Measurements from ENCODE around the gene TMTC1. TPM values are rescaled to one million over a fixed set of nuclear protein-coding genes. Genes with fewer than 3 reads are reported as not detected.

The TMTC1 gene
- total and polyA plus RNA-seq, 9 of the 15 experiments (the other 6 are each of a cell fraction or from before 2014, with no cell fraction given), result under 0.01 to 0.18 (median 0.06) TPM; not detected in 2

DNA sequence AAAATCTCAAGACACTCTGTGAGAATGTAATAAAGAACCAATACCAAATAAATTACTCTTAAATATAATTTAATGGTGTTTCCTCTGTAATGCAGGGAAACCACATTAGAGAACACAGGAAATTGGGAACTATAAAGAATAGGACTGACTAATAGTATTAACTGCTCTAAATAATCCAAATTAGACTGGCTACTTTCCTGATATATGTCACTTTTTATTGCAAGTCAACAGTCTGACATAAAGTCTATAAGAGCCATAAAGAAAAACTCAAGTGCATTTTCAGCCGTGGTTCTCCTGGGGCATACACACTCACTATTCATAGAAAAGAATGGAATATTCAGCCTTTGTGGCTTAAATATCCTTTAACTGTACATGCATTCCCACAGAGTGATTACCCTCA, 161.5 kb downstream of the TMTC1 start:
- Histone ChIP-seq H3K36me3 (ENCODE audit: control insufficient read depth, insufficient read depth, low read length) (no peaks in the 10 kb centered on the region), H3K79me2 (ENCODE audit: control insufficient read depth, insufficient read depth, low read length) (no peaks in the 10 kb centered on the region), H3K9me3 (replicated peaks; ENCODE audit: control insufficient read depth, insufficient read depth, low read depth, low read length) (no peaks in the 10 kb centered on the region), H4K20me1 (replicated peaks; ENCODE audit: control insufficient read depth, insufficient read depth, low read length) (no peaks in the 10 kb centered on the region), H3K9me1 (ENCODE audit: control insufficient read depth, insufficient read depth, low read length) (no peaks in the 10 kb centered on the region), H2AFZ (ENCODE audit: low read depth, low read length) (no peak overlapping the region), H3K4me1 (replicated peaks in 1 of 2; ENCODE audit: control insufficient read depth in 2 of 2, insufficient read depth in 2 of 2, low read length in 2 of 2) (no peaks in the 10 kb centered on the region), H3K4me3 (no peak overlapping the region), H3K9ac (ENCODE audit: insufficient read depth in 1 of 2, low read depth in 2 of 2, low read length in 2 of 2) (no peak overlapping the region), H3K4me2 (ENCODE audit: insufficient read depth, low read length) (no peak overlapping the region), H3K27me3 (ENCODE audit: control insufficient read depth in 2 of 2, insufficient read depth in 2 of 2, low read length in 2 of 2) (no peaks in the 10 kb centered on the region), H3K27ac (ENCODE audit: extremely low read depth, low read depth, low read length) (no peak overlapping the region)
- 0% methylated on average over 1 of the region's 1 CpG for WGBS (ENCODE audit: insufficient coverage, low coverage, missing lambda C conversion rate)
- intact Hi-C loops (cut with micrococcal nuclease) (no loop called here), in situ Hi-C loops (cut with MboI) (no loop called here)
- no peak for ATAC-seq
- CTCF ChIA-PET (ENCODE audit: low intra/inter-chr PET ratio), result no interaction called here
- DNase-seq (ENCODE audit: extremely low read depth in 1 of 4, low spot score in 3 of 4), result no peak
- no peak for FAIRE-seq
- BruUV-seq (replicated peaks), result no TSS peak
- POLR2A ChIA-PET, result no interaction called here
- TF ChIP-seq, protein P1, sequence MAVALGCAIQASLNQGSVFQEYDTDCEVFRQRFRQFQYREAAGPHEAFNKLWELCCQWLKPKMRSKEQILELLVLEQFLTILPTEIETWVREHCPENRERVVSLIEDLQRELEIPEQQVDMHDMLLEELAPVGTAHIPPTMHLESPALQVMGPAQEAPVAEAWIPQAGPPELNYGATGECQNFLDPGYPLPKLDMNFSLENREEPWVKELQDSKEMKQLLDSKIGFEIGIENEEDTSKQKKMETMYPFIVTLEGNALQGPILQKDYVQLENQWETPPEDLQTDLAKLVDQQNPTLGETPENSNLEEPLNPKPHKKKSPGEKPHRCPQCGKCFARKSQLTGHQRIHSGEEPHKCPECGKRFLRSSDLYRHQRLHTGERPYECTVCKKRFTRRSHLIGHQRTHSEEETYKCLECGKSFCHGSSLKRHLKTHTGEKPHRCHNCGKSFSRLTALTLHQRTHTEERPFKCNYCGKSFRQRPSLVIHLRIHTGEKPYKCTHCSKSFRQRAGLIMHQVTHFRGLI (CRISPR knock-in tag; IDR thresholded peaks at IDR 0.05), result no peak
- TF ChIP-seq ZNF134 (CRISPR knock-in tag; conservative IDR thresholded peaks at IDR 0.05) (no peak), YBX1 (IDR thresholded peaks at IDR 0.05) (no peak), TAF1 (IDR thresholded peaks at IDR 0.05; ENCODE audit: control insufficient read depth, extremely low read depth, insufficient read depth, low read length, severe bottlenecking) (no peak), THAP12 (CRISPR knock-in tag; IDR thresholded peaks at IDR 0.05) (no peak), NCOA2 (IDR thresholded peaks at IDR 0.05; ENCODE audit: partially characterized antibody in 2 of 2) (no peak), ZNF398 (CRISPR knock-in tag; IDR thresholded peaks at IDR 0.05) (no peak)

Data from K562 (cell line).